Raji (cell line): Measurements from ENCODE around the gene SLC2A4.

Experiments
- POLR2A ChIP-seq: IDR thresholded peaks from 2 replicates; pipeline ENCODE4 v1.6.1; 2011; ENCODE audit warnings: low read depth, low read length, control low read depth; ENCODE audit not compliant: insufficient read depth

SLC2A4 gene

DNA sequence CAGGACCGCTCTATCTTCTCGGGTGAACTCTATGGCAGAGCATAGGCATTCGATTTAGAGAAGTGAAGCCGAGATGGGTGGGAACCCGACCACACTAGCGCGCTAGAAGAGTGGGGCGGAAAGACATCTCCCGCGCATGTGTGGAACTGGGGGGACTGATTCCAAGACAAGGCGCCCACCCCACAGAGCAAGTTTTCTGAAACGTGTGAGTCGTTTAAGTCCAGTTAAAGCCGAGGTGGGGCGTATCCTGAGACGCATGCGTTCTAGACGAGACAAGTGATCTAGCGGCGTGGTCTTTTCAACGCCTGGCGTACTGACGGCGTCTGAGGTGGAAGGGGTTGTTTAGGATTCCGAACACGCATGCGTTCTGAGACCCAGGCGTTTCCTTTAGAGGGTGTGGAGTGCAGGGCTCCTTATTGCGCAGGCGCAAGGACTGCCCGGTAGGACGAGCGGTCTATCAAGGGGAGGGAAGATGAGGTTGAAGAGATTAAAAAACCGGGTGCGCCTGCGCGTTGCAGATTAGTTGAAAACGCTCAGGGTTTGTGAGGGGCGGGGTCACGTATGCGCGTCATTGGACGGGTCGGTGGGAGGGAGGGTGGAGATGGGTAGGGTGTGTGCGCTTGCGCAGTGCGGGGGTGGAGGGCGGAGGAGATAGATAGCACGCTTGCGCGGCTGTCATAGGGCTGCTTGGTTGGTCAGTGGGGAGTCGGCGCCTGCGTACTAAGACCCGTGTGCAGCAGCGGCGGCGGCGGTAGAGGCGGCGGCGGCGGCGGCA, 25.6 kb downstream of the SLC2A4 start, which contains the start of gene EIF5A:
Gene EIF5A, plus strand, starts transcription at position 718 of the 775 bp plus-strand sequence. CDS start 2,008 bp downstream, outside the sequence.
- TF ChIP-seq POLR2A, result peak; percentile 84

GRCh38 chr17:7307686-7308624, 26.4 kb downstream of the SLC2A4 start:
- TF ChIP-seq POLR2A, result peak; percentile 13

GRCh38 chr17:7308625-7309433, 27.3 kb downstream of the SLC2A4 start:
- TF ChIP-seq POLR2A, result peak; percentile 58

DNA sequence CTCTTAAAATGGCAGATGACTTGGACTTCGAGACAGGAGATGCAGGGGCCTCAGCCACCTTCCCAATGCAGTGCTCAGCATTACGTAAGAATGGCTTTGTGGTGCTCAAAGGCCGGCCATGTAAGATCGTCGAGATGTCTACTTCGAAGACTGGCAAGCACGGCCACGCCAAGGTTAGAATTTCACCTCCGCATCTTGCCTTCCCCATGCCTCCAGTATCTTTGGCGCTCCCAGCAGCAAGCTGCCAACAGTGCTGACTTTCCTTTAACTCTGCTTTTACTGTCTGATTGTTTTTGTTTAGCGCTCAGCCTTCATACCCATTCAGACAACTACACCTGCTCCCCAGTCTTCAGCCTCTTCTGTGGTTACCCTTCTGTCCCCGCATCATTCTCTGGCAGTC, 28.1 kb downstream of the SLC2A4 start:
- no peak for TF ChIP-seq POLR2A

DNA sequence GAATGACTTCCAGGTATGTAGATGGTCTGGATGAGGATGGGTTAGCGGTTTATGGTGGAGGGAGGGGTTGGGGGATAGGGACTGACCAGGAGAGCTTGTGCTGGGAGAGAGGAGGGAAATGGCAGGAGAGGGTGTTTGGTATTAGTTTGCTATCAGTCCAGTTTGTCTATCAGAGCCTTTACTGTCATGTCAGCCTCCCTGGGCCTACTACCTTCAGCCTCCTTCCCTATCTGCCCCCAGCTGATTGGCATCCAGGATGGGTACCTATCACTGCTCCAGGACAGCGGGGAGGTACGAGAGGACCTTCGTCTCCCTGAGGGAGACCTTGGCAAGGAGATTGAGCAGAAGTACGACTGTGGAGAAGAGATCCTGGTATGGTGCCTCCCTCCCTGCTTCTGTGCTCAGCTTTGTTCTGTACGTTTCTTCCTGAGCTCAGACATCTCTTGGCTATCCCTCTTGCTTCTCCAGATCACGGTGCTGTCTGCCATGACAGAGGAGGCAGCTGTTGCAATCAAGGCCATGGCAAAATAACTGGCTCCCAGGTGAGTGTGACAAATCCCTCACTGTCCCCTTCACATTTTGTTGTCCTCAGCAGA, 29.7 kb downstream of the SLC2A4 start:
- TF ChIP-seq POLR2A, result no peak

DNA sequence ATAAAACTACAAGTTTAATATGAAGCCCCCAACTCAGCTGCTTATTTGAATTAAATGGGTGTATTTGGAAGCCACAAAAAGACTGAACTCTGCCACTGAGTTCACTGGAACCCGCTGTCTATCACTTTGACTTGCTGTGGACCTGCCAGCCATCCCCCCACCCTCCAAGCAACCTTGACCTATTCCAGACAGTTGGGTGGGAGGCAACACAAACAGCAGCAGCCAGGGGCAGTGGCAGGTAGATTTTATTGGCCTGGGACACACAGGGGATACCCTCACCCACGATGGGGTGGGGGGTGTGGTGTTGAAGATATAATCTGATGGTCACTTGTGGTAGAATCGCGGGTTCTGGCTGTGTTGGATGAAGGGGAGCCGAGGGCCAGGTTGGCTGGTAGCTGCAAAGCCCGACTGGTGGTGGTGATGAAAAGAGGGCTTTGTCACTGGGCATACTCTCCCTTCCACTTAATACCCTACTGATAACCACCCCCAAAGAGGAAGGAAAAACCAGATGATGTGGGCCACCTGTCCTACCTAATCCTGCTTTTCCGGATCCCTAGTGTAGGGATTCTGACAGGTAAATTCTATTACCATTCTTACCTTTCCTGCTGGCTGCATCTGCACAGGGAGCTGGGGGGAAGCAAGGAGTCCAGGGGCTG, 31.0 kb downstream of the SLC2A4 start:
- no peak for TF ChIP-seq POLR2A

- 0 out of 2 replicates have a peak, but pooled peaks have one; percentile 13 for TF ChIP-seq POLR2A
Observed at GRCh38 chr17:7313088-7313889, 31.8 kb downstream of the SLC2A4 start.

- no peak; the same call in 1 of the 2 replicates for TF ChIP-seq POLR2A
Observed at GRCh38 chr17:7313890-7314718, 32.6 kb downstream of the SLC2A4 start.

DNA sequence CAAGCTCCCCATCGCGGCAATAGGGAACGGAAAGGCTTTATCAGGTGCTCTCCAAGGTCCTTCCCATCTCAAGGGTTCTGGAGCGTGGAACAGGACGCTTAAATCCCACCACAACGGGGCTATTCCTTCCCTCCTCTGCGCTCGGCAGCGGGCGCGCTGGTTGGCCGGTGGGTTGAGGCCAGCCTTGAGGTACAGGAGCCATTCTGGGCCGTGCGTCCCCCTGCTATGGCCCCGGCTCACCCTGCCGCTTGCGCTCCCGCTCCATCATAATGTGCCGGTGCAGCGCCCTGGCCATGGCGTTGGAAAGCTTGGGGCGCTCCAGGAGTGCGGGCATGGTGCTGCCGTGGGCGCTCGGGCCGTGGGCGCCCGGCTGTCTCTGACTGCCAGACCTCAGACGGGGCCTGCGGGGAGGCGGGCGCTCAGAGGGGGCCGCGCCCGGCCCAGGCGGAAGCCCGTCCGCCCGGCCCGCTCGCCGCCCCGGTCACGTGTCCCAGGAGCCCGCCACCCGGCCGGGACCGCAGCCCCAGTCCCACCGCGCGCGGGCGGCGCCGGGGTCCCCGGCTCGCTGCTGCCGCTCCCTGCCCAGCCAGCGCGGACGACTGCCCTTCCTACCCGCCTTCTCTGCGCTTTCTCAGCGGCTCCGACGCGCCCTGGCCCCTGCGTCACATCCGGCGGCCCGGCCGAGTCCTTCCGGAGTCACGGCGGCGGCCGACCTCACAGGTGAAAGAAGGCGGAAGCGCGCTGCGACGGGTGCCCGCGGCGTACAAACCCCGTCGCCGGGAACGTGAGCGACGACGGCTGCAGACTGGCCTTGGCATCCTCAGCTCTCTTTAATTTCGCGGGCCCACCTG, 33.4 kb downstream of the SLC2A4 start, which contains the start of gene GPS2:
Gene GPS2, minus strand, starts transcription at position 642 of the 851 bp plus-strand sequence. Its CDS starts 308 bp downstream, at position 334.
- TF ChIP-seq POLR2A, result peak; percentile 89

- no peak for TF ChIP-seq POLR2A
Observed at GRCh38 chr17:7315570-7316235, 34.2 kb downstream of the SLC2A4 start.

- TF ChIP-seq POLR2A, result no peak
Observed at GRCh38 chr17:7317161-7317803, 35.8 kb downstream of the SLC2A4 start.
